ENCODE data around the gene BSCL2. TPM values are rescaled to one million over a fixed set of nuclear protein-coding genes. Genes with fewer than 3 reads are reported as not detected.
A peak's percentile ranks its signal among the peaks of the same experiment; 100 is the strongest.

The BSCL2 gene
- total and polyA plus RNA-seq, 4 donors: 30.7 to 190 (median 93.0) TPM

DNA sequence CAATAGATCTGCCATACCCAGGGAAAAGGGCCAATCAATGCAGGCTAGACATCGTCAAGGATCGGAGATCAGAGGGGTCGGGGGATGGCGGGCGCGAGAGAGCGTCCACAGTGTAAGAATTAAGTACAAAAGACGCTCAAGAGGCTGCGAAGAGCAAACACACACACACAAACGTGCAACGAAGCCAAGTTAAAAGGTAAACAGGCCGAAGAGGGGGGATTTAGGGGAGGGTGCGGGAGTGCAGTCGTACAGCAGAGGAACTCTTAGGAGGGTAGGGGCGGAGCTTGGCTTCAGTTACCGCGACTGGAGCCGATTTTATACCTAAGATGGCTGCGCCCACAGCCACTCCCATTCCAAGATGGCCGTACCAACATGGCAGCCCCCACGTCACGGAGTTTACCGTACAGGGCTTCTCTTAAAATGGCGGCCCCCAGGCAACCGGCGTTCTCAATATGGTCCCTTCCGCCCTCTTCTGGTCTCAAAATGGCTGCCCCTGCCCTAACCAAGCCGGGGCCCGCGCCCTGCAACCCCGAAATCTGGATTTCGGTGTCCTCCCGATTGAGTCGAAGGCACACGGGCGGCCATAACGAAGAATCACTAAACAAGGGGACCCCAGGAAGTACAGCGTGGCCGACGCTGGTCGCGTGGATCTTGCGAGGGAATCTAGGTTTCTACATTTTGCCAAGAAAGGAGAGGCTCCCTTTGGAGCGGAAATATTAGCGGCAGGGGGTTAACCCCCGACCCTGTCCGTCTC is 2.2 kb upstream of the BSCL2 start:
- peak overlapping the region; percentile 94 to 99 for H3K27ac ChIP-seq (ENCODE audit: low read depth in 1 of 2, low read length in 1 of 2)
- H3K27me3 ChIP-seq (ENCODE audit: control insufficient read depth in 3 of 3, insufficient read depth in 3 of 3, low read length in 2 of 3): no peaks in the 10 kb centered on the region
- DNase-seq (peak; percentile 99 to 100 (median 99)), ATAC-seq (ENCODE audit: insufficient read depth, low FRiP score) (peak; percentile 78)
- 0 to 1% methylated on average over 46 to 47 of the region's 47 CpGs for WGBS, 2 donors
- no peaks in the 10 kb centered on the region for H3K9me3 ChIP-seq (ENCODE audit: control insufficient read depth in 4 of 4, insufficient read depth in 3 of 4, low read length in 3 of 4)
- peaks cover 8 to 20% (median 13%) of the 10 kb centered on the region in 4 donors for H3K36me3 ChIP-seq (ENCODE audit: control insufficient read depth in 4 of 4, insufficient read depth in 4 of 4, low read length in 4 of 4)
- TF ChIP-seq, protein P1, sequence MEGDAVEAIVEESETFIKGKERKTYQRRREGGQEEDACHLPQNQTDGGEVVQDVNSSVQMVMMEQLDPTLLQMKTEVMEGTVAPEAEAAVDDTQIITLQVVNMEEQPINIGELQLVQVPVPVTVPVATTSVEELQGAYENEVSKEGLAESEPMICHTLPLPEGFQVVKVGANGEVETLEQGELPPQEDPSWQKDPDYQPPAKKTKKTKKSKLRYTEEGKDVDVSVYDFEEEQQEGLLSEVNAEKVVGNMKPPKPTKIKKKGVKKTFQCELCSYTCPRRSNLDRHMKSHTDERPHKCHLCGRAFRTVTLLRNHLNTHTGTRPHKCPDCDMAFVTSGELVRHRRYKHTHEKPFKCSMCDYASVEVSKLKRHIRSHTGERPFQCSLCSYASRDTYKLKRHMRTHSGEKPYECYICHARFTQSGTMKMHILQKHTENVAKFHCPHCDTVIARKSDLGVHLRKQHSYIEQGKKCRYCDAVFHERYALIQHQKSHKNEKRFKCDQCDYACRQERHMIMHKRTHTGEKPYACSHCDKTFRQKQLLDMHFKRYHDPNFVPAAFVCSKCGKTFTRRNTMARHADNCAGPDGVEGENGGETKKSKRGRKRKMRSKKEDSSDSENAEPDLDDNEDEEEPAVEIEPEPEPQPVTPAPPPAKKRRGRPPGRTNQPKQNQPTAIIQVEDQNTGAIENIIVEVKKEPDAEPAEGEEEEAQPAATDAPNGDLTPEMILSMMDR (IDR thresholded peaks at IDR 0.05; ENCODE audit: control extremely low read depth, extremely low read depth): peak; percentile 3
- H3K9ac ChIP-seq (ENCODE audit: insufficient read depth in 1 of 2, low read length in 2 of 2): peak overlapping the region; percentile 63 to 98
- peak overlapping the region; percentile 50 for H3K4me3 ChIP-seq
- H3K4me1 ChIP-seq (ENCODE audit: control insufficient read depth in 5 of 5, insufficient read depth in 5 of 5, low read length in 5 of 5): peaks cover 5 to 47% (median 17%) of the 10 kb centered on the region in 5 donors

- DNase-seq (no peak), ATAC-seq (ENCODE audit: insufficient read depth, low FRiP score) (no peak)
- TF ChIP-seq, protein P1 (IDR thresholded peaks at IDR 0.05; ENCODE audit: control extremely low read depth, extremely low read depth): no peak
- Histone ChIP-seq H3K4me1 (ENCODE audit: control insufficient read depth in 5 of 5, insufficient read depth in 5 of 5, low read length in 5 of 5) (peaks cover 1 to 47% (median 17%) of the 10 kb centered on the region in 5 donors), H3K9ac (ENCODE audit: insufficient read depth in 1 of 2, low read length in 2 of 2) (peak overlapping the region; percentile 63 to 98), H3K9me3 (ENCODE audit: control insufficient read depth in 4 of 4, insufficient read depth in 3 of 4, low read length in 3 of 4) (no peaks in the 10 kb centered on the region), H3K4me3 (peak overlapping the region; percentile 9), H3K27ac (ENCODE audit: low read depth in 1 of 2, low read length in 1 of 2) (peak overlapping the region; percentile 91 to 99), H3K36me3 (ENCODE audit: control insufficient read depth in 4 of 4, insufficient read depth in 4 of 4, low read length in 4 of 4) (peaks cover 2 to 16% (median 8%) of the 10 kb centered on the region in 4 donors), H3K27me3 (ENCODE audit: control insufficient read depth in 3 of 3, insufficient read depth in 3 of 3, low read length in 2 of 3) (no peaks in the 10 kb centered on the region)
- WGBS, 2 donors: 2 to 3% methylated on average over 7 of the region's 7 CpGs
These were observed 1.6 kb upstream of the BSCL2 start for GRCh38 chr11:62708793-62709192.

DNA sequence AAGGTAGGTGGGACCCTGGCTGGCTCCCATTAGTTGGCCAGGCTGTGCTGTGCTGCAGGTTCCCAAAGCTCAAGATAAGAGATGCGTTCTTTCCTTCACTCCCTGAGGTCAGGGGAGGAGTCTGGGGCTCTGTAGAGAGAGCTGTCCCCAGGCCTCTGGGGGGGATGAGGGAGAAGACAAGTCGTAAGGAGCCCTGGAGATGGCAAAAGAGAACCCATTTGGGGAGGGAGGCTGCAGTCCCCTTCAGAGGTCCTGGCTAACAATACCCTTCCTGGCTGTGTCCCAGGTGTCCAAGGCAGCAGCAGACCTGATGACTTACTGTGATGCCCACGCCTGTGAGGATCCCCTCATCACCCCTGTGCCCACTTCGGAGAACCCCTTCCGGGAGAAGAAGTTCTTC is 1.2 kb upstream of the BSCL2 start:
- H3K27me3 ChIP-seq (ENCODE audit: control insufficient read depth in 3 of 3, insufficient read depth in 3 of 3, low read length in 2 of 3): no peaks in the 10 kb centered on the region
- H3K4me3 ChIP-seq: no peak overlapping the region
- H3K36me3 ChIP-seq (ENCODE audit: control insufficient read depth in 4 of 4, insufficient read depth in 4 of 4, low read length in 4 of 4): peaks cover 0 to 16% (median 7%) of the 10 kb centered on the region in 4 donors
- H3K9ac ChIP-seq (ENCODE audit: insufficient read depth in 1 of 2, low read length in 2 of 2): peak overlapping the region; percentile 63 to 98
- WGBS, 2 donors: 81 to 87% methylated on average over 5 of the region's 5 CpGs
- ATAC-seq (ENCODE audit: insufficient read depth, low FRiP score): no peak
- peaks cover 0 to 47% (median 17%) of the 10 kb centered on the region in 5 donors for H3K4me1 ChIP-seq (ENCODE audit: control insufficient read depth in 5 of 5, insufficient read depth in 5 of 5, low read length in 5 of 5)
- H3K27ac ChIP-seq (ENCODE audit: low read depth in 1 of 2, low read length in 1 of 2): peak overlapping the region in 1 of 2 donors; percentile 99
- DNase-seq: peak in 1 of 3 donors; percentile 14
- TF ChIP-seq, protein P1 (IDR thresholded peaks at IDR 0.05; ENCODE audit: control extremely low read depth, extremely low read depth): no peak
- no peaks in the 10 kb centered on the region for H3K9me3 ChIP-seq (ENCODE audit: control insufficient read depth in 4 of 4, insufficient read depth in 3 of 4, low read length in 3 of 4)
